Suprapubic skin (tissue), 3 donors: ENCODE data around the gene SVOP.
"Not testable (repeated sequence)": the region's sequence is repeated elsewhere in the genome, so short reads cannot be mapped to it uniquely, and the experiment has no call there.

Experiments
- POLR2A ChIP-seq, 2 donors: fragments of 450-650 bp; IDR thresholded peaks; one replicate each; pipeline ENCODE4 v1.6.1; 2017; ENCODE audit warnings: antibody characterized with exemption in 2 of 2, mild to moderate bottlenecking in 2 of 2, moderate library complexity in 2 of 2
- TF ChIP-seq, protein P1 (sequence below), 2 donors: fragments of 200-600 bp in 1 of 2; fragments of 450-650 bp in 1 of 2; sonication (generic) in 1 of 2; IDR thresholded peaks; one replicate each; pipeline ENCODE4 v1.5.1; 2016 to 2019; ENCODE audit warnings: antibody characterized with exemption in 2 of 2, mild to moderate bottlenecking in 1 of 2, moderate library complexity in 1 of 2

DNA sequence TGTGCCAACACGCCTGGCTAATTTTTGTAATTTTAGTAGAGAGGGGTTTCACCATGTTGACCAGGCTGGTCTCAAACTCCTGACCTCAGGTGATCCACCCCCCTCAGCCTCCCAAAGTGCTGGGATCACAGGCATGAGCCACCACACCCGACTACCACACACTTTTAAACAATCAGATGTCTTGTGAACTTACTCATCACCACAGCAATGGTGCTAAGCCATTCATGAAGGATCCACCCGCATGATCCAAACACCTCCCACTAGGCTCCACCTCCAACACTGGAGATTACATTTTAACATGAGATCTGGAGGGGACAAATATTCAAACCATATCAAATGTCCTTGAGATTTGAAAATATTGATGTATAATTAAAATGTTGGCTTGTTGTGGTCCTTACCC is 7.8 kb upstream of the SVOP start:
- not testable (repeated sequence) for TF ChIP-seq POLR2A (IDR thresholded peaks at IDR 0.05)
- TF ChIP-seq, protein P1, sequence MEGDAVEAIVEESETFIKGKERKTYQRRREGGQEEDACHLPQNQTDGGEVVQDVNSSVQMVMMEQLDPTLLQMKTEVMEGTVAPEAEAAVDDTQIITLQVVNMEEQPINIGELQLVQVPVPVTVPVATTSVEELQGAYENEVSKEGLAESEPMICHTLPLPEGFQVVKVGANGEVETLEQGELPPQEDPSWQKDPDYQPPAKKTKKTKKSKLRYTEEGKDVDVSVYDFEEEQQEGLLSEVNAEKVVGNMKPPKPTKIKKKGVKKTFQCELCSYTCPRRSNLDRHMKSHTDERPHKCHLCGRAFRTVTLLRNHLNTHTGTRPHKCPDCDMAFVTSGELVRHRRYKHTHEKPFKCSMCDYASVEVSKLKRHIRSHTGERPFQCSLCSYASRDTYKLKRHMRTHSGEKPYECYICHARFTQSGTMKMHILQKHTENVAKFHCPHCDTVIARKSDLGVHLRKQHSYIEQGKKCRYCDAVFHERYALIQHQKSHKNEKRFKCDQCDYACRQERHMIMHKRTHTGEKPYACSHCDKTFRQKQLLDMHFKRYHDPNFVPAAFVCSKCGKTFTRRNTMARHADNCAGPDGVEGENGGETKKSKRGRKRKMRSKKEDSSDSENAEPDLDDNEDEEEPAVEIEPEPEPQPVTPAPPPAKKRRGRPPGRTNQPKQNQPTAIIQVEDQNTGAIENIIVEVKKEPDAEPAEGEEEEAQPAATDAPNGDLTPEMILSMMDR (IDR thresholded peaks at IDR 0.05) = not testable (repeated sequence)
